ENCODE data around the gene ABO.
"Not testable (repeated sequence)": the region's sequence is repeated elsewhere in the genome, so short reads cannot be mapped to it uniquely, and the experiment has no call there.

The ABO gene

GRCh38 chr9:133262226-133262625 lies 12.8 kb downstream of the ABO start:
- no peak for DNase-seq (ENCODE audit: low read depth)

GRCh38 chr9:133261753-133262120 lies 13.3 kb downstream of the ABO start:
- no peak for DNase-seq (ENCODE audit: low read depth)

- DNase-seq (ENCODE audit: low read depth), result no peak
Observed at GRCh38 chr9:133261103-133261752, 13.8 kb downstream of the ABO start.

- DNase-seq (ENCODE audit: low read depth), result no peak
Observed at GRCh38 chr9:133260334-133261102, 14.5 kb downstream of the ABO start.

- DNase-seq (ENCODE audit: low read depth), result no peak
Observed at GRCh38 chr9:133258061-133259015, 16.7 kb downstream of the ABO start.

GRCh38 chr9:133257465-133257956 lies 17.5 kb downstream of the ABO start:
- no peak for DNase-seq (ENCODE audit: low read depth)

GRCh38 chr9:133256686-133257091 lies 18.3 kb downstream of the ABO start:
- no peak for DNase-seq (ENCODE audit: low read depth)

- no peak for DNase-seq (ENCODE audit: low read depth)
Observed at GRCh38 chr9:133256136-133256461, 18.9 kb downstream of the ABO start.

- no peak for DNase-seq (ENCODE audit: low read depth)
Observed at GRCh38 chr9:133255371-133256135, 19.4 kb downstream of the ABO start.

- DNase-seq (ENCODE audit: low read depth), result no peak
Observed at GRCh38 chr9:133254471-133254870, 20.5 kb downstream of the ABO start.

GRCh38 chr9:133253268-133253667 lies 21.7 kb downstream of the ABO start:
- no peak for DNase-seq (ENCODE audit: low read depth)

- DNase-seq (ENCODE audit: low read depth), result no peak
Observed at GRCh38 chr9:133252301-133253020, 22.5 kb downstream of the ABO start.

GRCh38 chr9:133251773-133252172 lies 23.2 kb downstream of the ABO start:
- DNase-seq (ENCODE audit: low read depth), result no peak

GRCh38 chr9:133251221-133251620 lies 23.8 kb downstream of the ABO start:
- DNase-seq (ENCODE audit: low read depth), result not testable (repeated sequence)

- no peak for DNase-seq (ENCODE audit: low read depth)
Observed at GRCh38 chr9:133250741-133251170, 24.2 kb downstream of the ABO start.

GRCh38 chr9:133249337-133249736 lies 25.7 kb downstream of the ABO start:
- no peak for DNase-seq (ENCODE audit: low read depth)

GRCh38 chr9:133248726-133249295 lies 26.2 kb downstream of the ABO start:
- no peak for DNase-seq (ENCODE audit: low read depth)

GRCh38 chr9:133247632-133248031 lies 27.4 kb downstream of the ABO start:
- no peak for DNase-seq (ENCODE audit: low read depth)

GRCh38 chr9:133246991-133247390 lies 28.0 kb downstream of the ABO start:
- DNase-seq (ENCODE audit: low read depth), result no peak

- DNase-seq (ENCODE audit: low read depth), result no peak
Observed at GRCh38 chr9:133246562-133246961, 28.4 kb downstream of the ABO start.

- no peak for DNase-seq (ENCODE audit: low read depth)
Observed at GRCh38 chr9:133242991-133243390, 32.0 kb downstream of the ABO start.
